Spleen (tissue), 7 donors: ENCODE measurements around the gene MATN1.

Source experiments
- POLR2A ChIP-seq, 3 donors: fragments of 450-650 bp; IDR thresholded peaks; one replicate each; pipeline ENCODE4 v1.5.1; 2017; ENCODE audit warnings: antibody characterized with exemption in 3 of 3, mild to moderate bottlenecking in 1 of 3
- TF ChIP-seq, protein P1 (sequence below), 11 experiments: fragments of 200-600 bp in 7 of 11; fragments of 450-650 bp in 4 of 11; sonication (generic) in 4 of 11; IDR thresholded peaks in 8 of 11; conservative IDR thresholded peaks in 3 of 11; 1 replicate in 7 of 11; 2 replicates in 4 of 11; pipeline versions ENCODE4 v1.4.0 to v1.8.0; 2016 to 2021; ENCODE audit warnings: antibody characterized with exemption in 11 of 11, inconsistent platforms in 4 of 11, mild to moderate bottlenecking in 1 of 11
- donor health status: DM: no; HTN: no; CAD: no; lungs with moderate emphysema.
- donor health status: DM: no; HTN: no; CAD: no.
- donor health status: DM: no; HTN: no; CAD: no.

DNA sequence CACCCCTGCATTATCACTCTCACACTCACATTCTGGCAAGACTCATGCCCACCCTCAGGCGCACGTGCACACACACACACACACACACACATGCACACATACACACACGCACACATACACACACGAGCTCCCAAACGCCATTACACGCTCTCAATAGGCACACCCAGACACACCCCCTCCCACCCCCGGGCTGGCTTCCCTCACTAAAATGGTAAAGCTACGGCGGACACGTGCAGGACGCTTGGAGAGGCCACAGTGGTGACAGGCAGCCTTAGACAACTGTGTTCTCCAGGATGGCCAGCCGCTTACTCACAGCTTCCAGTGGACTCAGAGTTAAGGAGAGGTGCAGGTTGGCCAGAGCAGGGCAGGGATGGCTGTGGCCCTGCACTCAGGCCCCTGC lies 10.1 kb downstream of the MATN1 start:
- TF ChIP-seq, protein P1, sequence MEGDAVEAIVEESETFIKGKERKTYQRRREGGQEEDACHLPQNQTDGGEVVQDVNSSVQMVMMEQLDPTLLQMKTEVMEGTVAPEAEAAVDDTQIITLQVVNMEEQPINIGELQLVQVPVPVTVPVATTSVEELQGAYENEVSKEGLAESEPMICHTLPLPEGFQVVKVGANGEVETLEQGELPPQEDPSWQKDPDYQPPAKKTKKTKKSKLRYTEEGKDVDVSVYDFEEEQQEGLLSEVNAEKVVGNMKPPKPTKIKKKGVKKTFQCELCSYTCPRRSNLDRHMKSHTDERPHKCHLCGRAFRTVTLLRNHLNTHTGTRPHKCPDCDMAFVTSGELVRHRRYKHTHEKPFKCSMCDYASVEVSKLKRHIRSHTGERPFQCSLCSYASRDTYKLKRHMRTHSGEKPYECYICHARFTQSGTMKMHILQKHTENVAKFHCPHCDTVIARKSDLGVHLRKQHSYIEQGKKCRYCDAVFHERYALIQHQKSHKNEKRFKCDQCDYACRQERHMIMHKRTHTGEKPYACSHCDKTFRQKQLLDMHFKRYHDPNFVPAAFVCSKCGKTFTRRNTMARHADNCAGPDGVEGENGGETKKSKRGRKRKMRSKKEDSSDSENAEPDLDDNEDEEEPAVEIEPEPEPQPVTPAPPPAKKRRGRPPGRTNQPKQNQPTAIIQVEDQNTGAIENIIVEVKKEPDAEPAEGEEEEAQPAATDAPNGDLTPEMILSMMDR (IDR thresholded peaks at IDR 0.05 in 8 of 11, conservative IDR thresholded peaks at IDR 0.05 in 3 of 11), result no peak
- TF ChIP-seq POLR2A (IDR thresholded peaks at IDR 0.05), result no peak
